ENCODE measurements around the gene DDX59. TPM values are rescaled to one million over a fixed set of nuclear protein-coding genes. Genes with fewer than 3 reads are reported as not detected.
A peak's percentile ranks its signal among the peaks of the same experiment; 100 is the strongest.

Gene DDX59
- total RNA-seq, 4 donors from 2014 or later, result 8.6 to 17.5 (median 14.6) TPM

GRCh38 chr1:200674838-200675587 lies 5.3 kb upstream of the DDX59 start:
- H3K4me1 ChIP-seq, result peaks cover 0 to 11% (median 5%) of the 10 kb centered on the region in 4 donors
- TF ChIP-seq POLR2AphosphoS5 (IDR thresholded peaks at IDR 0.05) (no peak), EP300 (IDR thresholded peaks at IDR 0.05; ENCODE audit: low read depth) (no peak), POLR2A (IDR thresholded peaks at IDR 0.05) (no peak), CTCF (IDR thresholded peaks at IDR 0.05) (no peak)
- no peaks in the 10 kb centered on the region for H3K36me3 ChIP-seq
- in situ Hi-C loops (cut with MboI; ENCODE audit: low pct_ligation_motif_present in 1 of 4, low pct_unique_long_range_greater_than_20kb in 1 of 4, low sequenced_read_pairs in 3 of 4), result no loop called here
- WGBS, 2 donors (ENCODE audit: low coverage in 1 of 2), result 88 to 91% methylated on average over 5 of the region's 5 CpGs
- no peak for DNase-seq
- intact Hi-C loops (cut with DNase I; ENCODE audit: low total_unique reads), result no loop called here
- no peaks in the 10 kb centered on the region for H3K27me3 ChIP-seq
- H3K9me3 ChIP-seq, result no peaks in the 10 kb centered on the region
- H3K27ac ChIP-seq, result no peak overlapping the region
- no peak overlapping the region for H3K4me3 ChIP-seq

DNA sequence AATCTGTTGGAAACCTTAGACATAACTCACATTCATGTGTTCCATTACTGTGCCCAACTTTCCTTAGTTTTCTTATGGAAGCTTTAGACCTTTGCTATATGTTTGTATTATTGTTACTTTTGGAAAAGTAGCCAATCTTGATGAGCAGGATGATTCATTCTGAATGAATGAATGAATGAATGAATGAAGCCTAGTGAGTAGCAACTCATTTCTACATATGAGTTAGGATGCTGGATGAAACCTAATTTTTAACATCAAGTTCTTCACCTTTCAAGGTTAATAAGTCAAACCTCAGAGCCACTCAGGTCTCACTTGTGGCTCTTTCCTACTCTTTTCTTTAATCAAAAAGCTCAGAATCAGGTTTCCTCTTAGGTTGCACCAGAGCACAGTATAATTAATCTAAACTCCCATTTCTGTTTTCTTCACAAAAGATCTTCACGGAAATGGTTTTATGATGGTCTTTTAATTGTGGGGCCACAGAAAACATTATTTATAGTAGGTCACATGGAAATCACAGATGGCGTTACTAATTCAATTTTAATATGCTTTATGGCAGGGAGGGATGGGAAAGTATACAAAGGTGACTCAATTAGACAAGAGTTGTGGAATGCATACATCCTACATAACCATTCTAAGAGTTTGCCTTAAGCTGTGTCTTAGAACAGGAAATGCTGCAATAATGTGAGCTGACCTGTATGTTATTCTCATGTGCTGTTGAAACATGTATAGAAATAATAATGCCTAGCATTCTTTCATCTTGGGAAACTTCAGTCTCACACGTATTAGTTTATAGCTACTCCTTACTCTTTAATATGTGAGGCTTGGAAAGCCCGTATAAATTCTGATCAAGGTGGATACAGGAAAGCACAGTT lies 4.5 kb upstream of the DDX59 start:
- Histone ChIP-seq H3K4me1 (peaks cover 0 to 11% (median 5%) of the 10 kb centered on the region in 4 donors), H3K4me3 (no peak overlapping the region), H3K27ac (no peak overlapping the region), H3K27me3 (no peaks in the 10 kb centered on the region), H3K36me3 (no peaks in the 10 kb centered on the region), H3K9me3 (no peaks in the 10 kb centered on the region)
- DNase-seq, result no peak
- TF ChIP-seq CTCF (IDR thresholded peaks at IDR 0.05) (no peak), EP300 (IDR thresholded peaks at IDR 0.05; ENCODE audit: low read depth) (no peak), POLR2AphosphoS5 (IDR thresholded peaks at IDR 0.05) (no peak)
- in situ Hi-C loops (cut with MboI; ENCODE audit: low pct_ligation_motif_present in 1 of 4, low pct_unique_long_range_greater_than_20kb in 1 of 4, low sequenced_read_pairs in 3 of 4), result no loop called here
- 57 to 65% methylated on average over 4 of the region's 4 CpGs for WGBS, 2 donors (ENCODE audit: low coverage in 1 of 2)
- intact Hi-C loops (cut with DNase I; ENCODE audit: low total_unique reads), result no loop called here

GRCh38 chr1:200671235-200671786 lies 1.6 kb upstream of the DDX59 start:
- Histone ChIP-seq H3K9me3 (no peaks in the 10 kb centered on the region), H3K27me3 (no peaks in the 10 kb centered on the region), H3K36me3 (no peaks in the 10 kb centered on the region), H3K4me3 (no peak overlapping the region), H3K4me1 (peaks cover 10 to 27% (median 12%) of the 10 kb centered on the region in 4 donors), H3K27ac (peak overlapping the region in 3 of 4 donors; percentile 99 to 100 (median 100))
- TF ChIP-seq POLR2AphosphoS5 (IDR thresholded peaks at IDR 0.05) (no peak), CTCF (IDR thresholded peaks at IDR 0.05) (no peak), POLR2A (IDR thresholded peaks at IDR 0.05) (no peak), EP300 (IDR thresholded peaks at IDR 0.05; ENCODE audit: low read depth) (no peak)
- DNase-seq, result no peak
- in situ Hi-C loops (cut with MboI; ENCODE audit: low pct_ligation_motif_present in 1 of 4, low pct_unique_long_range_greater_than_20kb in 1 of 4, low sequenced_read_pairs in 3 of 4), result no loop called here
- intact Hi-C loops (cut with DNase I; ENCODE audit: low total_unique reads), result no loop called here
- WGBS, 2 donors (ENCODE audit: low coverage in 1 of 2), result 80 to 93% methylated on average over 3 to 5 of the region's 5 CpGs

Measured in transverse colon (tissue), 4 donors.